A673 (cell line): ENCODE data around the gene CPLX1.

ENCODE experiments used
- CTCF ChIP-seq: fragments of 300-800, 200-600 bp; sonication (generic); conservative IDR thresholded peaks from 2 replicates; pipeline ENCODE4 v1.5.1; 2017; ENCODE audit warnings: low read depth, mild to moderate bottlenecking, antibody characterized with exemption, low read length, moderate library complexity, mixed read lengths
- EZH2 ChIP-seq: fragments of 200-600 bp; sonication (generic); IDR thresholded peaks from 2 replicates; pipeline ENCODE4 v1.6.1; 2017; ENCODE audit warnings: borderline replicate concordance, low read depth, mild to moderate bottlenecking, mixed read lengths, antibody characterized with exemption, low read length; ENCODE audit not compliant: poor library complexity, severe bottlenecking

- TF ChIP-seq CTCF (no peak), EZH2 (no peak)
Observed at GRCh38 chr4:752196-752861, 73.6 kb downstream of the CPLX1 start.
